ENCODE results near the gene FGD2. TPM values are rescaled to one million over a fixed set of nuclear protein-coding genes. Genes with fewer than 3 reads are reported as not detected.

FGD2 gene
- total RNA-seq, 1 donor from 2014 or later, result not detected

GRCh38 chr6:37054580-37054979 is 49.1 kb downstream of the FGD2 start:
- H3K4me1 Mint-ChIP-seq (ENCODE audit: low read depth), result peaks cover 26% of the 10 kb centered on the region
- H3K4me3 Mint-ChIP-seq (ENCODE audit: unreplicated experiment), result no peak overlapping the region
- no peaks in the 10 kb centered on the region for H3K9me3 Mint-ChIP-seq (ENCODE audit: low read depth)
- peaks cover 1% of the 10 kb centered on the region for H3K27me3 Mint-ChIP-seq (ENCODE audit: low read depth)
- TF ChIP-seq CTCF (IDR thresholded peaks at IDR 0.05), result no peak
- no peak overlapping the region for H3K27ac Mint-ChIP-seq (ENCODE audit: unreplicated experiment)
- DNase-seq (ENCODE audit: low spot score), result peak; percentile 47
- H3K36me3 Mint-ChIP-seq (ENCODE audit: low read depth), result no peaks in the 10 kb centered on the region

- peaks cover 33% of the 10 kb centered on the region for H3K4me1 Mint-ChIP-seq (ENCODE audit: low read depth)
- H3K27ac Mint-ChIP-seq (ENCODE audit: unreplicated experiment), result no peak overlapping the region
- TF ChIP-seq CTCF (IDR thresholded peaks at IDR 0.05), result no peak
- H3K9me3 Mint-ChIP-seq (ENCODE audit: low read depth), result no peaks in the 10 kb centered on the region
- no peaks in the 10 kb centered on the region for H3K36me3 Mint-ChIP-seq (ENCODE audit: low read depth)
- DNase-seq (ENCODE audit: low spot score), result no peak
- H3K27me3 Mint-ChIP-seq (ENCODE audit: low read depth), result peaks cover 1% of the 10 kb centered on the region
- no peak overlapping the region for H3K4me3 Mint-ChIP-seq (ENCODE audit: unreplicated experiment)
These were observed 50.6 kb downstream of the FGD2 start for GRCh38 chr6:37056112-37056403.

- no peak overlapping the region for H3K4me3 Mint-ChIP-seq (ENCODE audit: unreplicated experiment)
These were observed 51.1 kb downstream of the FGD2 start for GRCh38 chr6:37056439-37057127.

GRCh38 chr6:37057128-37057471 is 51.6 kb downstream of the FGD2 start:
- no peak for DNase-seq (ENCODE audit: low spot score)
- Mint-ChIP-seq H3K27ac (ENCODE audit: unreplicated experiment) (no peak overlapping the region), H3K27me3 (ENCODE audit: low read depth) (peaks cover 1% of the 10 kb centered on the region), H3K36me3 (ENCODE audit: low read depth) (no peaks in the 10 kb centered on the region), H3K4me3 (ENCODE audit: unreplicated experiment) (no peak overlapping the region), H3K9me3 (ENCODE audit: low read depth) (no peaks in the 10 kb centered on the region), H3K4me1 (ENCODE audit: low read depth) (peaks cover 26% of the 10 kb centered on the region)
- TF ChIP-seq CTCF (IDR thresholded peaks at IDR 0.05), result no peak

More at GRCh38 chr6:37056439-37057127, 51.1 kb downstream of the FGD2 start:
- H3K9me3 Mint-ChIP-seq (ENCODE audit: low read depth), result no peaks in the 10 kb centered on the region
- peaks cover 1% of the 10 kb centered on the region for H3K27me3 Mint-ChIP-seq (ENCODE audit: low read depth)
- no peak for TF ChIP-seq CTCF (IDR thresholded peaks at IDR 0.05)
- H3K36me3 Mint-ChIP-seq (ENCODE audit: low read depth), result no peaks in the 10 kb centered on the region
- H3K27ac Mint-ChIP-seq (ENCODE audit: unreplicated experiment), result no peak overlapping the region
- no peak for DNase-seq (ENCODE audit: low spot score)
- peaks cover 28% of the 10 kb centered on the region for H3K4me1 Mint-ChIP-seq (ENCODE audit: low read depth)

GRCh38 chr6:37057678-37058077 is 52.2 kb downstream of the FGD2 start:
- no peak for TF ChIP-seq CTCF (IDR thresholded peaks at IDR 0.05)

More at GRCh38 chr6:37057678-37058077, 52.2 kb downstream of the FGD2 start:
- no peak overlapping the region for H3K4me3 Mint-ChIP-seq (ENCODE audit: unreplicated experiment)
- H3K27ac Mint-ChIP-seq (ENCODE audit: unreplicated experiment), result no peak overlapping the region
- H3K36me3 Mint-ChIP-seq (ENCODE audit: low read depth), result no peaks in the 10 kb centered on the region
- peaks cover 1% of the 10 kb centered on the region for H3K27me3 Mint-ChIP-seq (ENCODE audit: low read depth)
- peaks cover 26% of the 10 kb centered on the region for H3K4me1 Mint-ChIP-seq (ENCODE audit: low read depth)
- H3K9me3 Mint-ChIP-seq (ENCODE audit: low read depth), result no peaks in the 10 kb centered on the region
- DNase-seq (ENCODE audit: low spot score), result no peak

All from chondrocyte (in vitro differentiated cells).